Spinal cord (tissue), 10 donors: ENCODE results near the gene PYGM. TPM values are rescaled to one million over a fixed set of nuclear protein-coding genes. Genes with fewer than 3 reads are reported as not detected.
A peak's percentile ranks its signal among the peaks of the same experiment; 100 is the strongest.

Source experiments
- DNase-seq, 6 donors: peaks; one replicate each; pipeline versions ENCODE4 v3.0.0 to v3.0.0-alpha.2; 2013 to 2015; ENCODE audit warnings: low spot score in 6 of 6, low read depth in 4 of 6
- H3K27ac ChIP-seq: one replicate; pipeline ENCODE4 v1.5.1; 2013; ENCODE audit warnings: low read depth, low read length, control low read depth
- H3K27me3 ChIP-seq: one replicate; pipeline ENCODE4 v1.6.1; 2013; ENCODE audit warnings: low read length; ENCODE audit not compliant: control insufficient read depth, insufficient read depth
- H3K36me3 ChIP-seq: one replicate; pipeline ENCODE4 v1.6.1; 2013; ENCODE audit warnings: low read length; ENCODE audit not compliant: control insufficient read depth, insufficient read depth
- H3K4me1 ChIP-seq: one replicate; pipeline ENCODE4 v1.6.1; 2013; ENCODE audit warnings: low read length; ENCODE audit not compliant: control insufficient read depth, insufficient read depth
- H3K4me3 ChIP-seq: one replicate; pipeline ENCODE4 v1.5.1; 2013; ENCODE audit warnings: low read depth, low read length, control low read depth
- H3K9me3 ChIP-seq: one replicate; pipeline ENCODE4 v1.6.1; 2013; ENCODE audit warnings: low read length; ENCODE audit not compliant: control insufficient read depth, insufficient read depth
- WGBS: methylation state at CpG from one replicate; pipeline ENCODE4 v1.1.5; 2013; ENCODE audit warnings: missing lambda C conversion rate; ENCODE audit not compliant: insufficient coverage; 5-methylcytosine and 5-hydroxymethylcytosine counted together
- polyA plus RNA-seq, 2 donors: library from polyadenylated mRNA; unstranded; fragments of 120-200 nt; gene quantifications; one replicate each; pipeline ENCODE4 v1.2.1, GENCODE V29; 2013; ENCODE audit not compliant: insufficient read length in 2 of 2
- total RNA-seq, 2 donors: library from RNA; depleted of rRNA in 1 of 2; stranded (reverse); fragments of 120-200 nt in 1 of 2; fragments of >200 nt in 1 of 2; gene quantifications; one replicate each; pipeline versions ENCODE4 v1.2.3 to v1.2.4, GENCODE V29; 2013 to 2014
- donor health status: healthy.

PYGM gene
- total and polyA plus RNA-seq, 4 donors: 8.3 to 13.6 (median 11.5) TPM

DNA sequence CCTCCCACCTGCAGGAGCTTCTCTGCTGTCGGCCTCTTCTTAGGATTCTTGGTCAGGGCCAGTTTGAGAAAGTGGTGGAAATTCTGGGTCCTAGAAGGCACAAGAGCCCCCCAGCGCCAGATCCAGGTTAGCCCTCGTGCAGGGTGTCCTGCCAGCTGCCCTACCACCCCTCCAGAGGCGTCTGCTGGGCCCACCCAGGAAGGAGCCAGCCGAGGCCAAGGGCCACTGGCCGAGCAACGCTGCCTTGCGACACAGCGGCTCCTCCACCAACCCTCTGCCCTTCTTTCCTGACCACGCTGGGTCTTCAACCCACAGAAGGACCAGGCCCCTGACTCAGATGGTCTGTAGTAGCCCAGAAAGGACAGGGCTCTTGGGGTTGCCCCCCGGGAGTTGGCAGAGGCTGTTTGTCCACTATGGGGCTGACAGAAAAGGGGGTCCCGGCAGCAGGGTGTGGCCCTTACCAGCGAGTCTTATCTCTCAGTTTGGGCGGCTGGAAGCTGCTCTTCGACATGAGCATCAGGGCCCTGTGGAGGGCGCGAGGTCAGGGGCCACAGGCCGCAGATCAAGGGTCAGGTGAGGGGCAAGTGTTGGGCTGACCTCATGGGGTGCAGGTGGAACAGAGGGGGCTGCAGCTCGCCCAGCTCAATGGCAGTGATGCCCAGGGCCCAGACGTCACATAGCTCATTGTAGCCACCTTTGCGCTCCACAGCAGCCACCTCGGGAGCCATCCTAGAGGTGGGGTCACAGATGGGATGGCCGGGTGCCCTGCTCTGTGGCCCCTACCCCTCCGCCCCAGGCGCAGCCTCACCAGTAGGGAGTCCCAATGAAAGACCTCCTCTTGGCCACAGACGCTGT, 40.8 kb upstream of the PYGM start:
- peaks cover 81% of the 10 kb centered on the region for H3K36me3 ChIP-seq
- H3K4me3 ChIP-seq: no peak overlapping the region
- H3K9me3 ChIP-seq: no peaks in the 10 kb centered on the region
- no peak for DNase-seq
- H3K4me1 ChIP-seq: peaks cover 32% of the 10 kb centered on the region
- WGBS: 88% methylated on average over 24 of the region's 26 CpGs
- H3K27me3 ChIP-seq: no peaks in the 10 kb centered on the region
- H3K27ac ChIP-seq: peak overlapping the region; percentile 33

- WGBS: 54% methylated on average over 13 of the region's 14 CpGs
These were observed 40.0 kb upstream of the PYGM start for GRCh38 chr11:64799623-64800302.

DNA sequence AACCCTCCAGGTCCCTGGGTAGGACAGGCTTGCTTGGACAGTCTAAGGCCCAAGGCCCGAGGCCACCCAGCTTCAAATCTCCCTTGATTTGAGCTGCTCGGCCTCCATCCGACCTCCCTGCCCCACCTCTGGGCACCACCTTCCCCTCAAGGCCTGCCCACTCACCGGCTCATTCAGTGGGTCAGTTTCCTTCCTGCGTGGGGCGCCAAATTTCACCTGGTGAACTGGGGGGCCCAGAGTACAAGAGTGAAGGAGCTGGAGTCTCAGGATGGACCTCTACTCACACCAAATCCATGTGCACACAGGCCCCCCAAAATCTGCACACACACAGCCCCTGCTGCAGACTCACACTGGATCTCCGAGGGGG, 39.5 kb upstream of the PYGM start:
- Histone ChIP-seq H3K9me3 (no peaks in the 10 kb centered on the region), H3K36me3 (peaks cover 71% of the 10 kb centered on the region), H3K4me3 (no peak overlapping the region), H3K27ac (no peak overlapping the region), H3K4me1 (peaks cover 29% of the 10 kb centered on the region), H3K27me3 (no peaks in the 10 kb centered on the region)
- no peak for DNase-seq
- WGBS: 70% methylated on average over 4 of the region's 7 CpGs

More at GRCh38 chr11:64799623-64800302, 40.0 kb upstream of the PYGM start:
- Histone ChIP-seq H3K27ac (peak overlapping the region; percentile 33), H3K4me1 (peaks cover 32% of the 10 kb centered on the region), H3K9me3 (no peaks in the 10 kb centered on the region), H3K4me3 (no peak overlapping the region), H3K27me3 (no peaks in the 10 kb centered on the region), H3K36me3 (peaks cover 76% of the 10 kb centered on the region)
- no peak for DNase-seq

DNA sequence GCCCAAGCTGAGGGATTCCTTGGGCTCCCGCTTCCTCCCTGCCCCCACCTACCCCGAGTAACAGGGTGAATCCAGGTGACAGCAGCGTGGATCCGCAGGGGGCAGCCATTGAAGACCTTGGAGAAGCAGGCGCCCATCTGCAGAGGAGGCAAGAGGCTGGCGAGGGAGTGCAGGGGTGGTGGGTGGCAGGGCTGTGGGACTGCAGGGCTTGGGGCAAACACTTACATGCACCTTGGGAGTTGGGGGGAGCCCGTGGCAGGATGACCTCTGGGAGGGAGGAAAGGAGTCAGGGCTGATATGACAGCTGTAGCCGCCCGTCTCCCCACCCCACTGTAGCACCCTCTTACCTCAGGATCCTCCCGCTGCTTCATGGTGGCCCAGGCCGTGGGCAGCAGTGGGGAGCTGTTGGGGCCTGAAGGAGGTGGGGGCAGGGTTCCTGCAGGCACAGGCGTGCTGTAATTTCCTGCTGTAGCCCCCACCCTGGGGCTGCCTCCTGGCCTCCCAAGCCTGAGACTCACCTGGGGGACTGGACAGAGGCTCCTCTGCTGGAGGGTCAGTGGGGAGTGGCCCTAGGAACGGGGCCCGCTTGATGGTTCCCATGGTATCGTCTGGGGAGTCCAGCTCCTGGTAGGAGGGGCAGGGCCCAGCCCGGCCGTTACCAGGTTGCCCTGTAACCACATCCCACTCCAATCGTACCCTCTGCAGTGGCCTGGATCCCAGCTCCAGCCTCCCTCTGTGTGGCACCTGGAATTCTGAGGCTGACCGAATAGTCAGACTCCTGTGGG, 37.2 kb upstream of the PYGM start:
- Histone ChIP-seq H3K4me3 (no peak overlapping the region), H3K9me3 (no peaks in the 10 kb centered on the region), H3K4me1 (peaks cover 18% of the 10 kb centered on the region), H3K27ac (no peak overlapping the region), H3K36me3 (peaks cover 80% of the 10 kb centered on the region), H3K27me3 (no peaks in the 10 kb centered on the region)
- no peak for DNase-seq
- 88% methylated on average over 11 of the region's 19 CpGs for WGBS

GRCh38 chr11:64796047-64796756, 36.4 kb upstream of the PYGM start:
- peaks cover 11% of the 10 kb centered on the region for H3K4me1 ChIP-seq
- H3K27me3 ChIP-seq: no peaks in the 10 kb centered on the region
- H3K36me3 ChIP-seq: peaks cover 80% of the 10 kb centered on the region
- H3K4me3 ChIP-seq: no peak overlapping the region
- DNase-seq: no peak
- 87% methylated on average over 14 of the region's 19 CpGs for WGBS
- no peak overlapping the region for H3K27ac ChIP-seq
- H3K9me3 ChIP-seq: no peaks in the 10 kb centered on the region

DNA sequence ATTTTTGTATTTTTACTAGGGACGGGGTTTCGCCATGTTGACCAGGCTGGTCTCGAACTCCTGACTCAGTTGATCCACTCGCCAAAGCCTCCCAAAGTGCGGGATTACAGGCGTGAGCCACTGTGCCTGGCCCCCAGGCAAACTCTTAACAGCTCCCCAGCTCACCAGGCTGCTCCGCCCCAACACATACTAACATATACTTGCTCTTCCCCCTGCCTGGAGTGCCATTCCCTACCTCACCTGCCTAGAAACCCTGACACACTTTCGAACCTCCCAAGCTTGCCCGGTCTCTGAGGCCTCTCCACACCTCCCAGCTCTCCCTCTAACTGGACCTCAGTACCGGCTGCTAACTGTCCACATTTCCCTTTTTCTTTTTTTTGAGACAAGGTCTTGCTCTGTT, 34.8 kb upstream of the PYGM start:
- Histone ChIP-seq H3K4me1 (peaks cover 7% of the 10 kb centered on the region), H3K36me3 (peaks cover 79% of the 10 kb centered on the region), H3K27ac (no peak overlapping the region), H3K4me3 (no peak overlapping the region), H3K27me3 (no peaks in the 10 kb centered on the region), H3K9me3 (no peaks in the 10 kb centered on the region)
- no peak for DNase-seq
- 94% methylated on average over 10 of the region's 10 CpGs for WGBS

DNA sequence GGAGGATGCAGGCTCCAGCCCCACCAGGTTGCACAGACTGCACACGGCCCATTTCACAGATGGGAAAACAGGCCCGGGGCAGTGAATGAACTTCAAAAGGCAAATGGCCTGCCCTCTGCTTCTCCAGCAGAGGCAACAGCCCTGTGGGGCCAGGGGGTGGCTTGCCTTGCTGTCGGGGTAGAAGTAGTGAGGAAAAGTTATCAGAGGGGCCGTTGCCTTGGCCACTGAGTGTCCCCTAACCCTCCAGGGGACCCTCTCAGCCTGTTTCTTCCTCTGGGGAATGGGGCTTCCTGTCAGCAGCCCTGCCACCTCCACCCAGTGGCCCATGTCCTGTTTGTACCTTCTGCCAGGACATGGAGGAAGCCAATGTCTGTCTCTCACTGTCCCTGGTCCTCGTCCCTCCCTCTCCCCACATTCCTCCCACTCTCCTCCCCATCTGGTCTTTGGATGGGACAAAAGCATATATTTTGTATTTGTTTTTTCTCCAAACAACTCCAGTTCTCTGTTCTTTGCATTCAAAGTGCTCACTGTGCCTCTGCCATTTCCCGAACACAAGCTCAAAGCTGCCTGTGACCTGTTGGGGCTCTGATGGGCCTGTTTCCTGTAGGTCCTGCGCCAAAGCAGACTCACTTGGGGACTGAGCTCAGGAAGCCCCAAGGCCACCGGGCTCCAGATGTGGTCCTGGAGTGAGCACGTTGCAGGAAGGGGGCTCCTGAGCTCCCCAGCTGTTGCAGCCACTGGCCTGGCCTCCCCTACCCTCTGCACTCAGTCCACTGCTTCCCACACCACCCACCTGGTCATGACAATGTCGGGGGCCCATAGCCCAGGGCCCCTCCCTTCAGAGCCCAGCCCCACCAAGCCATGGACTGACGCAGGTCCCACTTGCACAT, 33.7 kb upstream of the PYGM start:
- Histone ChIP-seq H3K4me1 (peaks cover 7% of the 10 kb centered on the region), H3K36me3 (peaks cover 79% of the 10 kb centered on the region), H3K4me3 (no peak overlapping the region), H3K27ac (peak overlapping the region; percentile 64), H3K27me3 (no peaks in the 10 kb centered on the region), H3K9me3 (no peaks in the 10 kb centered on the region)
- 78% methylated on average over 10 of the region's 11 CpGs for WGBS
- DNase-seq: no peak

GRCh38 chr11:64792482-64792881, 32.7 kb upstream of the PYGM start:
- no peak for DNase-seq
- Histone ChIP-seq H3K4me3 (no peak overlapping the region), H3K4me1 (peaks cover 7% of the 10 kb centered on the region), H3K27me3 (no peaks in the 10 kb centered on the region), H3K9me3 (no peaks in the 10 kb centered on the region), H3K36me3 (peaks cover 76% of the 10 kb centered on the region), H3K27ac (no peak overlapping the region)
- WGBS: no CpG with 5 or more reads among the region's 4 CpGs
